K562 (cell line): ENCODE data around the gene ZNF622. TPM values are rescaled to one million over a fixed set of nuclear protein-coding genes. Genes with fewer than 3 reads are reported as not detected.

Experiments used
- ATAC-seq: fragments of 200-7000 bp; cut with Tn5 transposase; 3 replicates; pipeline ENCODE4 v1.9.1; 2020; ENCODE audit warnings: moderate library complexity
- BruUV-seq: library from RNA; stranded (reverse); fragments of 400-500 nt; replicated peaks from 2 replicates; lab custom pipeline; 2021; lab: Mats Ljungman, UMichigan
- CTCF ChIA-PET: fragments of 300-600 bp; formaldehyde crosslinking; extraction: SDS; loops from one replicate; lab custom pipeline; 2021; ENCODE audit warnings: low intra/inter-chr PET ratio; lab: Yijun Ruan, JAX
- POLR2A ChIA-PET: fragments of 300-600, 350-650 bp; sonication (Branson Sonifier 250); formaldehyde crosslinking; extraction: SDS; loops from one replicate; lab custom pipeline; 2021; ENCODE audit warnings: antibody characterized with exemption, inconsistent platforms; lab: Yijun Ruan, JAX
- DNase-seq, 4 experiments: peaks; one replicate each; pipeline versions ENCODE4 v3.0.0 to v3.0.0-alpha.2; 2011 to 2018; ENCODE audit warnings: low spot score in 3 of 4, mixed read lengths in 3 of 4; ENCODE audit errors: extremely low read depth in 1 of 4
- FAIRE-seq: peaks from 2 replicates; lab custom pipeline; 2011; peaks lifted over from hg19 to GRCh38; lab: Jason Lieb, UNC
- H2AFZ ChIP-seq: 2 replicates; pipeline ENCODE4 v1.6.0; 2011; ENCODE audit warnings: low read depth, low read length, control low read depth, inconsistent platforms
- H3K27ac ChIP-seq: fragments of 200-600 bp; 3 replicates; pipeline ENCODE4 v1.8.0; 2011; ENCODE audit warnings: low read depth, mild to moderate bottlenecking, control low read depth, inconsistent platforms, low read length, moderate library complexity, mixed read lengths; ENCODE audit errors: extremely low read depth
- H3K27me3 ChIP-seq, 2 experiments: fragments of 300-600 bp in 1 of 2; 2 replicates in 1 of 2; 3 replicates in 1 of 2; pipeline versions ENCODE4 v1.6.0 to v1.8.0; 2011; ENCODE audit warnings: inconsistent platforms in 2 of 2, low read length in 2 of 2, mild to moderate bottlenecking in 1 of 2, mixed read lengths in 1 of 2, moderate library complexity in 1 of 2; ENCODE audit not compliant: control insufficient read depth in 2 of 2, insufficient read depth in 2 of 2
- H3K36me3 ChIP-seq: fragments of 300-600 bp; 3 replicates; pipeline ENCODE4 v1.8.0; 2011; ENCODE audit warnings: mild to moderate bottlenecking, low read length, inconsistent platforms; ENCODE audit not compliant: control insufficient read depth, insufficient read depth
- H3K4me1 ChIP-seq, 2 experiments: fragments of 200-600 bp in 1 of 2; replicated peaks in 1 of 2; 2 replicates in 1 of 2; 3 replicates in 1 of 2; pipeline versions ENCODE4 v1.5.1 to v1.8.0; 2011; ENCODE audit warnings: inconsistent platforms in 2 of 2, low read length in 2 of 2, mild to moderate bottlenecking in 1 of 2, mixed read lengths in 1 of 2, moderate library complexity in 1 of 2; ENCODE audit not compliant: control insufficient read depth in 2 of 2, insufficient read depth in 2 of 2
- H3K4me2 ChIP-seq: 2 replicates; pipeline ENCODE4 v1.6.1; 2011; ENCODE audit warnings: low read length, control low read depth, inconsistent platforms, mixed read lengths; ENCODE audit not compliant: insufficient read depth
- H3K4me3 ChIP-seq: fragments of 200-600 bp; sonication (generic), shearing (Covaris generic); 2 replicates; pipeline ENCODE4 v1.5.1; 2016; ENCODE audit warnings: control low read depth, inconsistent platforms
- H3K79me2 ChIP-seq: fragments of 200-600 bp; 3 replicates; pipeline ENCODE4 v1.8.0; 2011; ENCODE audit warnings: low read length, inconsistent platforms; ENCODE audit not compliant: control insufficient read depth, insufficient read depth
- H3K9ac ChIP-seq, 2 experiments: 2 replicates each; pipeline versions ENCODE4 v1.6.0 to v1.6.1; 2011; ENCODE audit warnings: low read depth in 2 of 2, low read length in 2 of 2, control low read depth in 1 of 2, inconsistent platforms in 1 of 2, mild to moderate bottlenecking in 1 of 2, mixed read lengths in 1 of 2; ENCODE audit not compliant: insufficient read depth in 1 of 2
- H3K9me1 ChIP-seq: one replicate; pipeline ENCODE4 v1.6.0; 2011; ENCODE audit warnings: inconsistent platforms, mild to moderate bottlenecking, low read length, moderate library complexity; ENCODE audit not compliant: control insufficient read depth, insufficient read depth
- H3K9me3 ChIP-seq: replicated peaks from 2 replicates; pipeline ENCODE4 v1.5.1; 2011; ENCODE audit warnings: low read depth, low read length, inconsistent platforms; ENCODE audit not compliant: control insufficient read depth, insufficient read depth
- H4K20me1 ChIP-seq: replicated peaks from 2 replicates; pipeline ENCODE4 v1.6.1; 2011; ENCODE audit warnings: low read length, inconsistent platforms, mixed read lengths; ENCODE audit not compliant: control insufficient read depth, insufficient read depth
- HMG20A ChIP-seq: fragments of 450-650 bp; formaldehyde crosslinking; conservative IDR thresholded peaks from 2 replicates; pipeline ENCODE4 v1.4.0; 2020; ENCODE audit warnings: mild to moderate bottlenecking, mixed read lengths
- SUPT5H ChIP-seq: fragments of 450-650 bp; IDR thresholded peaks from 2 replicates; pipeline ENCODE4 v1.6.1; 2016
- ZC3H11A ChIP-seq: IDR thresholded peaks from 2 replicates; pipeline ENCODE4 v1.6.1; 2012; ENCODE audit warnings: low read depth, low read length, improper control_type of control experiment
- ZNF23 ChIP-seq: fragments of 250-450 bp; sonication (Bioruptor Pico); IDR thresholded peaks from 2 replicates; pipeline ENCODE4 v1.4.0; 2020; ENCODE audit warnings: mild to moderate bottlenecking
- ZNF277 ChIP-seq: fragments of 250-450 bp; sonication (Bioruptor Pico); IDR thresholded peaks from 2 replicates; pipeline ENCODE4 v1.8.0; 2022; ENCODE audit warnings: inconsistent platforms, mild to moderate bottlenecking, moderate library complexity, borderline replicate concordance
- WGBS: fragments of 100-300 bp; shearing (Covaris generic); methylation state at CpG from one replicate; pipeline ENCODE4 v1.1.6; 2016; ENCODE audit warnings: low coverage, mixed read lengths; ENCODE audit not compliant: insufficient coverage; ENCODE audit errors: missing lambda C conversion rate; 5-methylcytosine and 5-hydroxymethylcytosine counted together
- in situ Hi-C: fragments of 300-500 bp; cut with MboI; formaldehyde crosslinking; loops from 4 replicates; pipeline ENCODE4 v1.15.0; 2018; ENCODE audit warnings: inconsistent platforms, mixed read lengths
- intact Hi-C: fragments of 100-400 bp; cut with micrococcal nuclease; formaldehyde crosslinking; loops from 2 replicates; pipeline ENCODE4 v1.14.2; 2022
- polyA plus RNA-seq, 8 experiments: library from polyadenylated mRNA; depleted of rRNA in 4 of 8; stranded (reverse) in 5 of 8; unstranded in 3 of 8; fragments of >200 nt; fragmentation: Nextera tagmentation in 2 of 8; fragmentation: Illumina TruSeq in 1 of 8; extraction: Ambion mirVana in 2 of 8; extraction: Trizol in 1 of 8; gene quantifications; 2 replicates each; pipeline versions ENCODE4 v1.2.1 to v1.2.3, GENCODE V29; 2011 to 2014; ENCODE audit warnings: inconsistent platforms in 1 of 8, missing spikeins in 1 of 8
- total RNA-seq, 7 experiments: library from RNA; depleted of rRNA in 6 of 7; stranded (reverse); fragments of >200 nt in 6 of 7; fragmentation: Illumina TruSeq in 2 of 7; extraction: Trizol in 2 of 7; gene quantifications; 2 replicates each; pipeline versions ENCODE4 v1.2.1 to v1.2.3, GENCODE V29; 2011 to 2021; ENCODE audit warnings: low replicate concordance in 1 of 7

ZNF622 gene
- total and polyA plus RNA-seq, 9 of the 15 experiments (the other 6 are each of a cell fraction or from before 2014, with no cell fraction given): 9.6 to 51.5 (median 32.3) TPM

GRCh38 chr5:16428359-16428758, 37.2 kb downstream of the ZNF622 start:
- POLR2A ChIA-PET: interaction anchor here (1.1 to 2.1 kb wide), 3 partner anchors 9 to 32 kb away, joined by 3 to 11 read pairs (median 6); no protein-coding TSS in a partner anchor
- BruUV-seq: no TSS peak
- H3K79me2 ChIP-seq: no peaks in the 10 kb centered on the region
- H3K9me1 ChIP-seq: no peaks in the 10 kb centered on the region
- intact Hi-C loops (no loop called here), in situ Hi-C loops (no loop called here)
- H3K9me3 ChIP-seq: no peaks in the 10 kb centered on the region
- CTCF ChIA-PET: no interaction called here
- H3K4me1 ChIP-seq: no peaks in the 10 kb centered on the region; a peak in 1 of 5 replicates
- no peak overlapping the region for H3K4me3 ChIP-seq
- FAIRE-seq (no peak), ATAC-seq (no peak)
- peaks cover 16 to 22% of the 10 kb centered on the region in 2 experiments for H3K27me3 ChIP-seq
- H3K27ac ChIP-seq: no peak overlapping the region
- no peak overlapping the region for H3K4me2 ChIP-seq
- 0 out of 2 replicates have a peak, but pooled peaks cover 4% of the 10 kb centered on the region for H4K20me1 ChIP-seq
- no peak overlapping the region for H2AFZ ChIP-seq
- WGBS: 0% methylated on average over 4 of the region's 4 CpGs
- no peaks in the 10 kb centered on the region for H3K36me3 ChIP-seq
- no peak for TF ChIP-seq ZC3H11A
- no peak for TF ChIP-seq SUPT5H
- TF ChIP-seq ZNF277: no peak
- no peak for TF ChIP-seq HMG20A (CRISPR knock-in tag)
- TF ChIP-seq ZNF23 (CRISPR knock-in tag): no peak
- TF ChIP-seq, all 486 proteins: peak for 0
- no peak overlapping the region for H3K9ac ChIP-seq
- DNase-seq: no peak
